Ovary (tissue), 3 donors: ENCODE measurements around the gene CDK2AP2.

Experiments used
- CTCF ChIP-seq, 3 donors: fragments of 450-650 bp in 2 of 3; fragments of 200-600 bp in 1 of 3; IDR thresholded peaks; one replicate each; pipeline versions ENCODE4 v1.5.1 to v1.8.0; 2016 to 2022; ENCODE audit warnings: antibody characterized with exemption in 3 of 3, mild to moderate bottlenecking in 1 of 3
- EP300 ChIP-seq: sonication (generic); formaldehyde crosslinking; IDR thresholded peaks from one replicate; pipeline ENCODE4 v1.6.1; 2017; ENCODE audit warnings: antibody characterized with exemption
- donor health status: DM: no; HTN: no; CAD: no.

GRCh38 chr11:67530282-67530592, 22.3 kb upstream of the CDK2AP2 start:
- TF ChIP-seq CTCF (IDR thresholded peaks at IDR 0.05): no peak
- TF ChIP-seq EP300: no peak
